HepG2 (cell line): ENCODE results near the gene SAE1. TPM values are rescaled to one million over a fixed set of nuclear protein-coding genes. Genes with fewer than 3 reads are reported as not detected.

Source experiments
- BCL3 ChIP-seq: sonication (generic); formaldehyde crosslinking; IDR thresholded peaks from 2 replicates; pipeline ENCODE4 v1.5.1; 2020; ENCODE audit warnings: mild to moderate bottlenecking, missing genetic modification reagents, moderate library complexity
- CEBPZ ChIP-seq: IDR thresholded peaks from 2 replicates; pipeline ENCODE4 v1.6.1; 2012; ENCODE audit warnings: low read length, improper control_type of control experiment
- GPN1 ChIP-seq: sonication (generic); formaldehyde crosslinking; IDR thresholded peaks from 2 replicates; pipeline ENCODE4 v1.5.1; 2020; ENCODE audit warnings: missing genetic modification reagents, borderline replicate concordance
- KAT7 ChIP-seq: IDR thresholded peaks from 2 replicates; pipeline ENCODE4 v1.6.1; 2018; ENCODE audit warnings: borderline replicate concordance, missing compliant biosample characterization
- LBX2 ChIP-seq: sonication (generic); formaldehyde crosslinking; IDR thresholded peaks from 2 replicates; pipeline ENCODE4 v1.5.0; 2020; ENCODE audit warnings: missing genetic modification reagents, mild to moderate bottlenecking, borderline replicate concordance
- MNT ChIP-seq: fragments of 450-650 bp; IDR thresholded peaks from 2 replicates; pipeline ENCODE4 v1.6.1; 2016
- NKX3-1 ChIP-seq: sonication (generic); formaldehyde crosslinking; IDR thresholded peaks from 2 replicates; pipeline ENCODE4 v1.5.0; 2020; ENCODE audit warnings: missing genetic modification reagents
- NRL ChIP-seq: sonication (generic); formaldehyde crosslinking; IDR thresholded peaks from 2 replicates; pipeline ENCODE4 v1.5.0; 2020; ENCODE audit warnings: missing genetic modification reagents, mild to moderate bottlenecking, moderate library complexity, borderline replicate concordance
- ZBTB4 ChIP-seq: sonication (generic); formaldehyde crosslinking; IDR thresholded peaks from 2 replicates; pipeline ENCODE4 v1.4.0; 2020; ENCODE audit warnings: missing genetic modification reagents, mild to moderate bottlenecking, borderline replicate concordance
- ZIK1 ChIP-seq: sonication (generic); formaldehyde crosslinking; IDR thresholded peaks from 2 replicates; pipeline ENCODE4 v1.5.0; 2020; ENCODE audit warnings: mild to moderate bottlenecking, low read depth, missing genetic modification reagents, borderline replicate concordance
- ZNF235 ChIP-seq: sonication (generic); formaldehyde crosslinking; IDR thresholded peaks from 2 replicates; pipeline ENCODE4 v1.8.1; 2023; ENCODE audit warnings: mild to moderate bottlenecking, missing genetic modification reagents, borderline replicate concordance
- ZNF574 ChIP-seq: sonication (generic); formaldehyde crosslinking; IDR thresholded peaks from 2 replicates; pipeline ENCODE4 v1.4.0; 2020; ENCODE audit warnings: missing genetic modification reagents
- ZSCAN9 ChIP-seq: IDR thresholded peaks from 2 replicates; pipeline ENCODE4 v1.6.1; 2016; ENCODE audit warnings: borderline replicate concordance
- polyA plus RNA-seq, 8 experiments: library from polyadenylated mRNA; depleted of rRNA in 3 of 8; stranded (reverse) in 7 of 8; unstranded in 1 of 8; fragments of >200 nt; fragmentation: Illumina TruSeq in 4 of 8; extraction: Trizol in 4 of 8; gene quantifications; 2 replicates each; pipeline versions ENCODE4 v1.2.1 to v1.2.3, GENCODE V29; 2011 to 2016; ENCODE audit warnings: low read depth in 4 of 8, missing spikeins in 1 of 8, mixed read lengths in 1 of 8; ENCODE audit not compliant: insufficient read depth in 1 of 8
- total RNA-seq, 5 experiments: library from RNA; depleted of rRNA; stranded (reverse); fragments of >200 nt; fragmentation: Illumina TruSeq; extraction: Trizol; gene quantifications; 2 replicates each; pipeline ENCODE4 v1.2.3, GENCODE V29; 2016; ENCODE audit warnings: low read depth in 1 of 5

Gene SAE1
- total and polyA plus RNA-seq, 2 of the 13 experiments (the other 11 are each of a cell fraction or from before 2014, with no cell fraction given), result 87.6 to 197 TPM

- TF ChIP-seq ZIK1 (CRISPR knock-in tag) (peak; percentile 66; the same call in 1 of the 2 replicates), ZNF235 (CRISPR knock-in tag) (no peak), ZNF574 (CRISPR knock-in tag) (peak; percentile 61), BCL3 (CRISPR knock-in tag) (peak; percentile 80), NRL (CRISPR knock-in tag) (no peak; the same call in none of the 2 replicates), GPN1 (no peak), KAT7 (0 out of 2 replicates have a peak, but pooled peaks have one; percentile 61), LBX2 (no peak), CEBPZ (no peak), MNT (peak; percentile 88), NKX3-1 (CRISPR knock-in tag) (no peak), ZBTB4 (no peak), ZSCAN9 (CRISPR knock-in tag) (peak; percentile 41; the same call in 1 of the 2 replicates)
Measured at GRCh38 chr19:47130589-47131227, at the start of gene SAE1 (continued).
